ENCODE results near the gene CXCL11.
A peak's percentile ranks its signal among the peaks of the same experiment; 100 is the strongest.
"Not testable (repeated sequence)": the region's sequence is repeated elsewhere in the genome, so short reads cannot be mapped to it uniquely, and the experiment has no call there.

CXCL11 gene

GRCh38 chr4:76035799-76036380 is at the start of gene CXCL11:
Gene CXCL11 (minus strand): TSS chr4:76036070. CDS start chr4:76035987, 83 bp downstream.
- DNase-seq = peak; percentile 71 to 95 (median 84)

- DNase-seq = no peak
Observed at GRCh38 chr4:76084542-76084941, 48.7 kb upstream of the CXCL11 start.

- DNase-seq = no peak
Observed at GRCh38 chr4:76083386-76083988, 47.6 kb upstream of the CXCL11 start.

- DNase-seq = no peak
Observed at GRCh38 chr4:76078033-76078613, 42.3 kb upstream of the CXCL11 start.

- no peak for DNase-seq
Observed at GRCh38 chr4:76074993-76075600, 39.2 kb upstream of the CXCL11 start.

GRCh38 chr4:76074468-76074867 is 38.6 kb upstream of the CXCL11 start, which contains the start of gene ART3:
Gene ART3 (plus strand): TSS chr4:76074709. CDS start chr4:76075890, 1,181 bp downstream.
- no peak for DNase-seq

- no peak for DNase-seq
Observed at GRCh38 chr4:76072760-76073159, 36.9 kb upstream of the CXCL11 start.

GRCh38 chr4:76067652-76068286 is 31.9 kb upstream of the CXCL11 start:
- peak; percentile 90 to 94 (median 92) for DNase-seq

- DNase-seq = no peak
Observed at GRCh38 chr4:76066546-76066945, 30.7 kb upstream of the CXCL11 start.

- DNase-seq = peak; percentile 53 to 91 (median 81)
Observed at GRCh38 chr4:76061982-76062381, 26.1 kb upstream of the CXCL11 start.

GRCh38 chr4:76061421-76061820 is 25.6 kb upstream of the CXCL11 start:
- DNase-seq = no peak

GRCh38 chr4:76060506-76060905 is 24.6 kb upstream of the CXCL11 start:
- DNase-seq = peak in 2 of 3 donors; percentile 32 to 40

GRCh38 chr4:76059750-76060149 is 23.9 kb upstream of the CXCL11 start:
- DNase-seq = peak; percentile 66 to 94 (median 91)

GRCh38 chr4:76058888-76059426 is 23.1 kb upstream of the CXCL11 start:
- DNase-seq = peak; percentile 53 to 79 (median 73)

GRCh38 chr4:76058302-76058701 is 22.4 kb upstream of the CXCL11 start:
- DNase-seq = peak in 1 of 3 donors; percentile 30

GRCh38 chr4:76055421-76055820 is 19.6 kb upstream of the CXCL11 start:
- DNase-seq = no peak

GRCh38 chr4:76055016-76055415 is 19.1 kb upstream of the CXCL11 start:
- no peak for DNase-seq

GRCh38 chr4:76053730-76054129 is 17.9 kb upstream of the CXCL11 start:
- no peak for DNase-seq

GRCh38 chr4:76050560-76051050 is 14.7 kb upstream of the CXCL11 start:
- DNase-seq = not testable (repeated sequence)

- not testable (repeated sequence) for DNase-seq
Observed at GRCh38 chr4:76049860-76050416, 14.1 kb upstream of the CXCL11 start.

- peak in 1 of 3 donors; percentile 66 for DNase-seq
Observed at GRCh38 chr4:76044686-76045085, 8.8 kb upstream of the CXCL11 start.

GRCh38 chr4:76043306-76043705 is 7.4 kb upstream of the CXCL11 start:
- not testable (repeated sequence) for DNase-seq

Measured in suppressor macrophage treated with lipopolysaccharide for 1 hour (primary cell).